HepG2 (cell line): Measurements from ENCODE around the gene FCN3. TPM values are rescaled to one million over a fixed set of nuclear protein-coding genes. Genes with fewer than 3 reads are reported as not detected.

ENCODE experiments used
- PAWR ChIP-seq: sonication (generic); formaldehyde crosslinking; IDR thresholded peaks from 2 replicates; pipeline ENCODE4 v1.4.0; 2020; ENCODE audit warnings: missing genetic modification reagents, mild to moderate bottlenecking, borderline replicate concordance
- POLR2A ChIP-seq, 2 experiments: IDR thresholded peaks; 2 replicates each; pipeline ENCODE4 v1.6.1; 2011; ENCODE audit warnings: low read depth in 2 of 2, low read length in 2 of 2, mild to moderate bottlenecking in 1 of 2, moderate library complexity in 1 of 2; ENCODE audit not compliant: insufficient read depth in 1 of 2
- ZBTB3 ChIP-seq: sonication (generic); formaldehyde crosslinking; IDR thresholded peaks from 2 replicates; pipeline ENCODE4 v1.4.0; 2020; ENCODE audit warnings: low read depth, mild to moderate bottlenecking, moderate library complexity, missing genetic modification reagents, borderline replicate concordance
- ZFP37 ChIP-seq: sonication (generic); formaldehyde crosslinking; IDR thresholded peaks from 2 replicates; pipeline ENCODE4 v1.4.0; 2020; ENCODE audit warnings: missing genetic modification reagents, borderline replicate concordance
- ZNF124 ChIP-seq: sonication (generic); formaldehyde crosslinking; IDR thresholded peaks from 2 replicates; pipeline ENCODE4 v1.4.0; 2020; ENCODE audit warnings: missing genetic modification reagents
- ZNF253 ChIP-seq: sonication (generic); formaldehyde crosslinking; IDR thresholded peaks from 2 replicates; pipeline ENCODE4 v1.8.0; 2022; ENCODE audit warnings: mild to moderate bottlenecking, missing genetic modification reagents, borderline replicate concordance
- ZNF329 ChIP-seq: sonication (generic); formaldehyde crosslinking; IDR thresholded peaks from 2 replicates; pipeline ENCODE4 v1.9.0; 2021; ENCODE audit warnings: low read depth, mild to moderate bottlenecking, missing genetic modification reagents
- ZNF33B ChIP-seq: sonication (generic); formaldehyde crosslinking; IDR thresholded peaks from 2 replicates; pipeline ENCODE4 v1.5.1; 2020; ENCODE audit warnings: mild to moderate bottlenecking, missing genetic modification reagents
- ZNF407 ChIP-seq: sonication (generic); formaldehyde crosslinking; IDR thresholded peaks from one replicate; pipeline ENCODE4 v1.5.1; 2020; ENCODE audit warnings: mild to moderate bottlenecking, missing genetic modification reagents; ENCODE audit errors: not compliant biosample characterization
- ZNF446 ChIP-seq: sonication (generic); formaldehyde crosslinking; IDR thresholded peaks from 2 replicates; pipeline ENCODE4 v1.5.0; 2020; ENCODE audit warnings: mild to moderate bottlenecking, missing genetic modification reagents
- ZNF713 ChIP-seq: sonication (generic); formaldehyde crosslinking; IDR thresholded peaks from 2 replicates; pipeline ENCODE4 v1.4.0; 2020; ENCODE audit warnings: mild to moderate bottlenecking, missing genetic modification reagents
- ZZZ3 ChIP-seq: sonication (generic); formaldehyde crosslinking; IDR thresholded peaks from 2 replicates; pipeline ENCODE4 v1.4.0; 2020; ENCODE audit warnings: missing genetic modification reagents, mild to moderate bottlenecking, borderline replicate concordance
- polyA plus RNA-seq, 8 experiments: library from polyadenylated mRNA; depleted of rRNA in 3 of 8; stranded (reverse) in 7 of 8; unstranded in 1 of 8; fragments of >200 nt; fragmentation: Illumina TruSeq in 4 of 8; extraction: Trizol in 4 of 8; gene quantifications; 2 replicates each; pipeline versions ENCODE4 v1.2.1 to v1.2.3, GENCODE V29; 2011 to 2016; ENCODE audit warnings: low read depth in 4 of 8, missing spikeins in 1 of 8, mixed read lengths in 1 of 8; ENCODE audit not compliant: insufficient read depth in 1 of 8
- total RNA-seq, 5 experiments: library from RNA; depleted of rRNA; stranded (reverse); fragments of >200 nt; fragmentation: Illumina TruSeq; extraction: Trizol; gene quantifications; 2 replicates each; pipeline ENCODE4 v1.2.3, GENCODE V29; 2016; ENCODE audit warnings: low read depth in 1 of 5
- TF ChIP-seq, protein P1 (sequence below): sonication (generic); formaldehyde crosslinking; conservative IDR thresholded peaks from 2 replicates; pipeline ENCODE4 v1.5.0; 2020; ENCODE audit warnings: missing genetic modification reagents
- TF ChIP-seq, protein P2 (sequence below): sonication (generic); formaldehyde crosslinking; IDR thresholded peaks from 2 replicates; pipeline ENCODE4 v1.8.1; 2022; ENCODE audit warnings: low read depth, mild to moderate bottlenecking, missing genetic modification reagents
- TF ChIP-seq, protein P3 (sequence below): IDR thresholded peaks from 2 replicates; pipeline ENCODE4 v1.6.1; 2018; ENCODE audit warnings: missing genetic modification reagents, mild to moderate bottlenecking, missing compliant biosample characterization

Gene FCN3
- total and polyA plus RNA-seq, 2 of the 13 experiments (the other 11 are each of a cell fraction or from before 2014, with no cell fraction given): not detected

GRCh38 chr1:27392096-27392777 lies 17.6 kb upstream of the FCN3 start, which contains the start of gene GPR3 (continued):
- no peak for TF ChIP-seq ZNF124 (CRISPR knock-in tag)
- TF ChIP-seq ZFP37 (CRISPR knock-in tag): no peak
- TF ChIP-seq ZNF253 (CRISPR knock-in tag): 0 out of 2 replicates have a peak, but pooled peaks have one; percentile 51
- no peak for TF ChIP-seq ZNF329 (CRISPR knock-in tag)
- TF ChIP-seq ZBTB3 (CRISPR knock-in tag): no peak
- no peak for TF ChIP-seq ZZZ3 (CRISPR knock-in tag)
- TF ChIP-seq ZNF33B (CRISPR knock-in tag): no peak
- TF ChIP-seq POLR2A (IDR thresholded peaks at IDR 0.05; ENCODE audit: insufficient read depth in 1 of 2, low read depth in 2 of 2, low read length in 2 of 2): no peak; a peak in 1 of 4 replicates
- no peak for TF ChIP-seq PAWR (CRISPR knock-in tag)
- no peak for TF ChIP-seq ZNF407
- TF ChIP-seq, protein P1, sequence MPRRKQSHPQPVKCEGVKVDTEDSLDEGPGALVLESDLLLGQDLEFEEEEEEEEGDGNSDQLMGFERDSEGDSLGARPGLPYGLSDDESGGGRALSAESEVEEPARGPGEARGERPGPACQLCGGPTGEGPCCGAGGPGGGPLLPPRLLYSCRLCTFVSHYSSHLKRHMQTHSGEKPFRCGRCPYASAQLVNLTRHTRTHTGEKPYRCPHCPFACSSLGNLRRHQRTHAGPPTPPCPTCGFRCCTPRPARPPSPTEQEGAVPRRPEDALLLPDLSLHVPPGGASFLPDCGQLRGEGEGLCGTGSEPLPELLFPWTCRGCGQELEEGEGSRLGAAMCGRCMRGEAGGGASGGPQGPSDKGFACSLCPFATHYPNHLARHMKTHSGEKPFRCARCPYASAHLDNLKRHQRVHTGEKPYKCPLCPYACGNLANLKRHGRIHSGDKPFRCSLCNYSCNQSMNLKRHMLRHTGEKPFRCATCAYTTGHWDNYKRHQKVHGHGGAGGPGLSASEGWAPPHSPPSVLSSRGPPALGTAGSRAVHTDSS (CRISPR knock-in tag): no peak
- TF ChIP-seq, protein P2, sequence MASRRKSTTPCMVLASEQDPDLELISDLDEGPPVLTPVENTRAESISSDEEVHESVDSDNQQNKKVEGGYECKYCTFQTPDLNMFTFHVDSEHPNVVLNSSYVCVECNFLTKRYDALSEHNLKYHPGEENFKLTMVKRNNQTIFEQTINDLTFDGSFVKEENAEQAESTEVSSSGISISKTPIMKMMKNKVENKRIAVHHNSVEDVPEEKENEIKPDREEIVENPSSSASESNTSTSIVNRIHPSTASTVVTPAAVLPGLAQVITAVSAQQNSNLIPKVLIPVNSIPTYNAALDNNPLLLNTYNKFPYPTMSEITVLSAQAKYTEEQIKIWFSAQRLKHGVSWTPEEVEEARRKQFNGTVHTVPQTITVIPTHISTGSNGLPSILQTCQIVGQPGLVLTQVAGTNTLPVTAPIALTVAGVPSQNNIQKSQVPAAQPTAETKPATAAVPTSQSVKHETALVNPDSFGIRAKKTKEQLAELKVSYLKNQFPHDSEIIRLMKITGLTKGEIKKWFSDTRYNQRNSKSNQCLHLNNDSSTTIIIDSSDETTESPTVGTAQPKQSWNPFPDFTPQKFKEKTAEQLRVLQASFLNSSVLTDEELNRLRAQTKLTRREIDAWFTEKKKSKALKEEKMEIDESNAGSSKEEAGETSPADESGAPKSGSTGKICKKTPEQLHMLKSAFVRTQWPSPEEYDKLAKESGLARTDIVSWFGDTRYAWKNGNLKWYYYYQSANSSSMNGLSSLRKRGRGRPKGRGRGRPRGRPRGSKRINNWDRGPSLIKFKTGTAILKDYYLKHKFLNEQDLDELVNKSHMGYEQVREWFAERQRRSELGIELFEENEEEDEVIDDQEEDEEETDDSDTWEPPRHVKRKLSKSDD (CRISPR knock-in tag): no peak
- TF ChIP-seq, protein P3, sequence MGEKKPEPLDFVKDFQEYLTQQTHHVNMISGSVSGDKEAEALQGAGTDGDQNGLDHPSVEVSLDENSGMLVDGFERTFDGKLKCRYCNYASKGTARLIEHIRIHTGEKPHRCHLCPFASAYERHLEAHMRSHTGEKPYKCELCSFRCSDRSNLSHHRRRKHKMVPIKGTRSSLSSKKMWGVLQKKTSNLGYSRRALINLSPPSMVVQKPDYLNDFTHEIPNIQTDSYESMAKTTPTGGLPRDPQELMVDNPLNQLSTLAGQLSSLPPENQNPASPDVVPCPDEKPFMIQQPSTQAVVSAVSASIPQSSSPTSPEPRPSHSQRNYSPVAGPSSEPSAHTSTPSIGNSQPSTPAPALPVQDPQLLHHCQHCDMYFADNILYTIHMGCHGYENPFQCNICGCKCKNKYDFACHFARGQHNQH (CRISPR knock-in tag): no peak
- no peak for TF ChIP-seq ZNF713 (CRISPR knock-in tag)
- no peak for TF ChIP-seq ZNF446
